Measurements from ENCODE around the gene PARVB.

GRCh38 chr22:44087089-44087430, 63.0 kb downstream of the PARVB start:
- TF ChIP-seq CTCF (IDR thresholded peaks at IDR 0.05) (no peak), POLR2A (IDR thresholded peaks at IDR 0.05) (no peak)

Measured in uterus (tissue), 2 donors.